Smooth muscle cell (in vitro differentiated cells): Measurements from ENCODE around the gene MTOR. TPM values are rescaled to one million over a fixed set of nuclear protein-coding genes. Genes with fewer than 3 reads are reported as not detected.

ENCODE experiments used
- DNase-seq: peaks from one replicate; lab custom pipeline; 2025; ENCODE audit not compliant: unreplicated experiment; lab: John Stamatoyannopoulos, UW
- H2AFZ ChIP-seq: fragments of 200-600 bp; sonication (generic); 2 replicates; pipeline ENCODE4 v1.6.0; 2016; ENCODE audit warnings: antibody characterized with exemption, low read depth, mild to moderate bottlenecking
- H3F3A ChIP-seq: fragments of 200-600 bp; sonication (generic); 2 replicates; pipeline ENCODE4 v1.6.0; 2017; ENCODE audit warnings: antibody characterized with exemption, low read depth
- H3K27ac ChIP-seq: fragments of 200-600 bp; sonication (generic); 2 replicates; pipeline ENCODE4 v1.5.1; 2016; ENCODE audit warnings: low read depth, mild to moderate bottlenecking
- H3K27me3 ChIP-seq: fragments of 200-600 bp; sonication (generic); 2 replicates; pipeline ENCODE4 v1.6.1; 2016; ENCODE audit warnings: low read depth, mild to moderate bottlenecking
- H3K36me3 ChIP-seq: fragments of 200-600 bp; sonication (generic); 2 replicates; pipeline ENCODE4 v1.5.1; 2016; ENCODE audit warnings: low read depth
- H3K4me1 ChIP-seq: fragments of 200-600 bp; sonication (generic); 2 replicates; pipeline ENCODE4 v1.5.1; 2016; ENCODE audit warnings: low read depth
- H3K4me2 ChIP-seq: fragments of 200-600 bp; sonication (generic); 2 replicates; pipeline ENCODE4 v1.6.0; 2016; ENCODE audit warnings: mild to moderate bottlenecking
- H3K4me3 ChIP-seq: fragments of 200-600 bp; sonication (generic); 2 replicates; pipeline ENCODE4 v1.5.1; 2016; ENCODE audit warnings: mild to moderate bottlenecking
- H3K79me2 ChIP-seq: fragments of 200-600 bp; sonication (generic); 2 replicates; pipeline ENCODE4 v1.6.0; 2016; ENCODE audit warnings: low read depth, mild to moderate bottlenecking
- H3K9ac ChIP-seq: fragments of 200-600 bp; sonication (generic); 2 replicates; pipeline ENCODE4 v1.6.0; 2016; ENCODE audit warnings: low read depth
- H3K9me3 ChIP-seq: fragments of 200-600 bp; sonication (generic); replicated peaks from 2 replicates; pipeline ENCODE4 v1.5.1; 2016; ENCODE audit warnings: low read depth
- H4K20me1 ChIP-seq: fragments of 200-600 bp; sonication (generic); 2 replicates; pipeline ENCODE4 v1.6.0; 2016; ENCODE audit warnings: low read depth
- WGBS: methylation state at CpG from one replicate; pipeline ENCODE4 v1.1.7; 2016; ENCODE audit warnings: low lambda C conversion rate; 5-methylcytosine and 5-hydroxymethylcytosine counted together
- polyA plus RNA-seq: library from polyadenylated mRNA; unstranded; fragments of >200 nt; fragmentation: Nextera tagmentation; extraction: Ambion mirVana; gene quantifications from 2 replicates; pipeline ENCODE4 v1.2.1, GENCODE V29; 2016
- total RNA-seq: library from RNA; depleted of rRNA; stranded (reverse); fragments of >200 nt; gene quantifications from 2 replicates; pipeline ENCODE4 v1.2.3, GENCODE V29; 2014
- TF ChIP-seq, protein P1 (sequence below): fragments of 200-600 bp; sonication (generic); IDR thresholded peaks from 2 replicates; pipeline ENCODE4 v1.5.1; 2017; ENCODE audit warnings: borderline replicate concordance, mild to moderate bottlenecking, antibody characterized with exemption; ENCODE audit not compliant: insufficient read depth, poor library complexity, severe bottlenecking

MTOR gene
- total and polyA plus RNA-seq, 2 experiments from 2014 or later: 11.2 to 26.8 TPM

DNA sequence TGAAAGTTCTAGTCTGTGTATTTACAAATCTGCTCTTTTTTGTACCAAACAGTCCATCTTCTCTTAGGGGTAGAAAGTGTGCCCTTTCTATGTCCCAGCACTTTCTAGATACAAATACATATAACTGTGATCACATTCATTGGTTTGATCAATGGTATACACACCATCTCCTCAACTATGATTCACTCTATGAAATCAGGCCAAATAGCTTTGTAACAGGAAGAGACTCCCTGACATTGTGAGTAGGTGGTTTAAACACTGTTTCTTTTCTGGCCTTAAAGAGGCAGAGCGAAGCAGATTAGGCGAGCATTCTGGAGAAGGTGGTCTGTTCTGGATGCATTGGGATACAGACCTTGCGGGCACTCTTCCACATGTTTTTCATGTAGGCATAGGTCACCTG lies 123.4 kb downstream of the MTOR start:
- no peaks in the 10 kb centered on the region for H3K79me2 ChIP-seq
- H3K27ac ChIP-seq: no peak overlapping the region
- no peaks in the 10 kb centered on the region for H3K9me3 ChIP-seq
- no peak overlapping the region for H3K4me3 ChIP-seq
- no peak overlapping the region for H3K4me2 ChIP-seq
- 97% methylated on average over 3 of the region's 3 CpGs for WGBS
- no peaks in the 10 kb centered on the region for H4K20me1 ChIP-seq
- no peak for DNase-seq
- peaks cover 8% of the 10 kb centered on the region for H3K36me3 ChIP-seq
- H3K27me3 ChIP-seq: no peaks in the 10 kb centered on the region
- H3F3A ChIP-seq: no peaks in the 10 kb centered on the region
- no peaks in the 10 kb centered on the region for H3K4me1 ChIP-seq
- TF ChIP-seq, protein P1, sequence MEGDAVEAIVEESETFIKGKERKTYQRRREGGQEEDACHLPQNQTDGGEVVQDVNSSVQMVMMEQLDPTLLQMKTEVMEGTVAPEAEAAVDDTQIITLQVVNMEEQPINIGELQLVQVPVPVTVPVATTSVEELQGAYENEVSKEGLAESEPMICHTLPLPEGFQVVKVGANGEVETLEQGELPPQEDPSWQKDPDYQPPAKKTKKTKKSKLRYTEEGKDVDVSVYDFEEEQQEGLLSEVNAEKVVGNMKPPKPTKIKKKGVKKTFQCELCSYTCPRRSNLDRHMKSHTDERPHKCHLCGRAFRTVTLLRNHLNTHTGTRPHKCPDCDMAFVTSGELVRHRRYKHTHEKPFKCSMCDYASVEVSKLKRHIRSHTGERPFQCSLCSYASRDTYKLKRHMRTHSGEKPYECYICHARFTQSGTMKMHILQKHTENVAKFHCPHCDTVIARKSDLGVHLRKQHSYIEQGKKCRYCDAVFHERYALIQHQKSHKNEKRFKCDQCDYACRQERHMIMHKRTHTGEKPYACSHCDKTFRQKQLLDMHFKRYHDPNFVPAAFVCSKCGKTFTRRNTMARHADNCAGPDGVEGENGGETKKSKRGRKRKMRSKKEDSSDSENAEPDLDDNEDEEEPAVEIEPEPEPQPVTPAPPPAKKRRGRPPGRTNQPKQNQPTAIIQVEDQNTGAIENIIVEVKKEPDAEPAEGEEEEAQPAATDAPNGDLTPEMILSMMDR: no peak
- H2AFZ ChIP-seq: no peak overlapping the region
- H3K9ac ChIP-seq: no peak overlapping the region

DNA sequence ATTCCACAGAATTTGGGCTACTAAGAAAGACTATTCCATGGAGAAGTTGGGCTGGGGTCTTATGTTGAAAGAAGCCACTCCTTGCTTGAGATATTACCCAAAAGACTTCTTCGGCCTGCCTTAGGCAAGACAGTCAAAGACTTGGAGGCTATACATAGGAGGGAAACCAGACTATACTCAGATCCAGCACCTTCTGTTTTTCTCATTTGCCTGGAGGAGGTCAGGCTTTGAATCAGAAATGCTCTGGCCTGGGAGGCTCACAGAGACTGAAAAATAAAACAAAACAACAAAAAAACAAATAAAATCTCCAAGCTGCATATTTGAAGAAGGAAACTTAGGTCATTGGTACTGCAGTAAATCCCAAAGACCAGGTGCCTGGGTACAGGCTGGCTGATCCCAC lies 124.3 kb downstream of the MTOR start:
- DNase-seq: no peak
- TF ChIP-seq, protein P1: no peak
- Histone ChIP-seq H3K27ac (no peak overlapping the region), H3K9me3 (no peaks in the 10 kb centered on the region), H3K79me2 (no peaks in the 10 kb centered on the region), H3K27me3 (no peaks in the 10 kb centered on the region), H2AFZ (no peak overlapping the region), H3K4me2 (no peak overlapping the region), H3K36me3 (peaks cover 5% of the 10 kb centered on the region), H3K4me3 (no peak overlapping the region), H4K20me1 (no peaks in the 10 kb centered on the region), H3K9ac (no peak overlapping the region), H3K4me1 (no peaks in the 10 kb centered on the region), H3F3A (no peaks in the 10 kb centered on the region)
- 96% methylated on average over 1 of the region's 1 CpG for WGBS

DNA sequence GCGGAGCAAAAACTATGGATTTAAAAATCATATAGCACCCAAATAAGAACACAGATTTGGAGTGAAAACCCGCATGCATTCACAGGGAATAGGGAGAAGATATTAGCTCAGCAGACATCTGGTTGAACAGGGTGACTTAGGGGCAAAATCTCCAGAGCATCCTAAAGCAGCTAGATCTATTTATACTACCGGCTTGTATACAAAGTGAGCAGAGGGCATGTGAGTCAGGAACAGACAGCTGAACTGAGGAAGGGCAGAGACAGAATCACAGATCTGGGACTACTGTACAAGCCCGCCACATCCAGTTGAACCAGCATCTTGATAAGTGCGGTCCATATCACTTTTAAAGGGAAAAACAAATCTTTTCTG lies 127.5 kb downstream of the MTOR start:
- 82% methylated on average over 5 of the region's 5 CpGs for WGBS
- no peak overlapping the region for H3K27ac ChIP-seq

More for the DNA sequence above, 127.5 kb downstream of the MTOR start:
- Histone ChIP-seq H3K9me3 (no peaks in the 10 kb centered on the region), H2AFZ (no peak overlapping the region), H3K27me3 (no peaks in the 10 kb centered on the region), H3K4me1 (no peaks in the 10 kb centered on the region), H3F3A (no peaks in the 10 kb centered on the region), H3K36me3 (peaks cover 6% of the 10 kb centered on the region), H3K4me3 (no peak overlapping the region), H3K79me2 (no peaks in the 10 kb centered on the region), H4K20me1 (no peaks in the 10 kb centered on the region), H3K9ac (no peak overlapping the region), H3K4me2 (no peak overlapping the region)
- DNase-seq: no peak
- TF ChIP-seq, protein P1: no peak
